SK-N-SH treated with all-trans-retinoic acid at 6 μM for 48 hours (cell line): ENCODE data around the gene TIMM50.

Source experiments
- ATAC-seq: fragments of 200-7000 bp; cut with Tn5 transposase; 3 replicates; pipeline ENCODE4 v1.9.1; 2020; ENCODE audit warnings: mild to moderate bottlenecking, moderate library complexity
- BACH2 ChIP-seq: fragments of 250-450 bp; sonication (Bioruptor Pico); IDR thresholded peaks from 2 replicates; pipeline ENCODE4 v1.9.0; 2021; ENCODE audit warnings: mild to moderate bottlenecking, borderline replicate concordance
- CREB5 ChIP-seq: fragments of 250-450 bp; sonication (Bioruptor Pico); IDR thresholded peaks from 2 replicates; pipeline ENCODE4 v1.5.1; 2020; ENCODE audit warnings: low read depth, mild to moderate bottlenecking, moderate library complexity
- CSDC2 ChIP-seq: fragments of 250-450 bp; sonication (Bioruptor Pico); IDR thresholded peaks from 2 replicates; pipeline ENCODE4 v1.5.0; 2020; ENCODE audit warnings: mild to moderate bottlenecking, moderate library complexity
- CSRNP3 ChIP-seq: fragments of 250-450 bp; sonication (Bioruptor Pico); IDR thresholded peaks from 2 replicates; pipeline ENCODE4 v1.5.1; 2021; ENCODE audit warnings: mild to moderate bottlenecking, moderate library complexity
- ESRRG ChIP-seq: fragments of 250-450 bp; sonication (Bioruptor Pico); IDR thresholded peaks from 2 replicates; pipeline ENCODE4 v1.6.1; 2021; ENCODE audit warnings: mild to moderate bottlenecking
- ISL1 ChIP-seq: fragments of 250-450 bp; sonication (Bioruptor Pico); IDR thresholded peaks from 2 replicates; pipeline ENCODE4 v2.1.2; 2022; ENCODE audit warnings: mild to moderate bottlenecking, moderate library complexity
- OSR1 ChIP-seq: fragments of 250-450 bp; sonication (Bioruptor Pico); IDR thresholded peaks from 2 replicates; pipeline ENCODE4 v1.8.0; 2022; ENCODE audit warnings: moderate library complexity, mild to moderate bottlenecking, inconsistent platforms
- PATZ1 ChIP-seq: fragments of 250-450 bp; sonication (Bioruptor Pico); IDR thresholded peaks from 2 replicates; pipeline ENCODE4 v1.8.0; 2020; ENCODE audit warnings: mild to moderate bottlenecking, moderate library complexity, borderline replicate concordance
- POU6F1 ChIP-seq: fragments of 250-450 bp; sonication (Bioruptor Pico); IDR thresholded peaks from 2 replicates; pipeline ENCODE4 v1.8.0; 2021; ENCODE audit warnings: low read depth, mild to moderate bottlenecking, moderate library complexity, borderline replicate concordance
- PPARA ChIP-seq: fragments of 250-450 bp; sonication (Bioruptor Pico); IDR thresholded peaks from 2 replicates; pipeline ENCODE4 v1.5.0; 2020; ENCODE audit warnings: mild to moderate bottlenecking, borderline replicate concordance
- RARB ChIP-seq: fragments of 250-450 bp; sonication (Bioruptor Pico); IDR thresholded peaks from 2 replicates; pipeline ENCODE4 v1.8.0; 2021; ENCODE audit warnings: mild to moderate bottlenecking, moderate library complexity
- TSHZ2 ChIP-seq: fragments of 250-450 bp; sonication (Bioruptor Pico); IDR thresholded peaks from 2 replicates; pipeline ENCODE4 v1.5.0; 2020; ENCODE audit warnings: mild to moderate bottlenecking, moderate library complexity
- ZFP3 ChIP-seq: fragments of 250-450 bp; sonication (Bioruptor Pico); IDR thresholded peaks from 2 replicates; pipeline ENCODE4 v1.5.0; 2020; ENCODE audit warnings: mild to moderate bottlenecking, moderate library complexity
- ZFP30 ChIP-seq: fragments of 450-650 bp; formaldehyde crosslinking; IDR thresholded peaks from 2 replicates; pipeline ENCODE4 v1.5.0; 2022; ENCODE audit warnings: mild to moderate bottlenecking, moderate library complexity
- ZNF565 ChIP-seq: fragments of 450-650 bp; formaldehyde crosslinking; conservative IDR thresholded peaks from 2 replicates; pipeline ENCODE4 v1.5.0; 2020; ENCODE audit warnings: low read depth, mild to moderate bottlenecking, moderate library complexity
- ZNF70 ChIP-seq: fragments of 450-650 bp; formaldehyde crosslinking; IDR thresholded peaks from 2 replicates; pipeline ENCODE4 v1.5.0; 2020; ENCODE audit warnings: mild to moderate bottlenecking, moderate library complexity

The TIMM50 gene

GRCh38 chr19:39512988-39513387, 32.4 kb downstream of the TIMM50 start:
- ATAC-seq: no peak
- TF ChIP-seq RARB (no peak), PPARA (no peak), PATZ1 (CRISPR knock-in tag) (no peak), CSRNP3 (CRISPR knock-in tag) (no peak), ISL1 (no peak), ESRRG (CRISPR knock-in tag) (no peak), BACH2 (no peak), ZFP3 (CRISPR knock-in tag) (no peak), OSR1 (CRISPR knock-in tag) (no peak), CSDC2 (no peak), TSHZ2 (CRISPR knock-in tag) (no peak), ZNF565 (CRISPR knock-in tag) (no peak), POU6F1 (no peak)

GRCh38 chr19:39514840-39515550, 34.4 kb downstream of the TIMM50 start, which contains the start of gene SELENOV:
Gene SELENOV, plus strand, starts transcription at chr19:39515139. Its CDS starts 74 bp downstream, at chr19:39515213.
- peak; percentile 65 for ATAC-seq

More at GRCh38 chr19:39514840-39515550, 34.4 kb downstream of the TIMM50 start, which contains the start of gene SELENOV:
- TF ChIP-seq PPARA: no peak
- no peak for TF ChIP-seq ZNF70 (CRISPR knock-in tag)
- TF ChIP-seq ZFP3 (CRISPR knock-in tag): no peak
- no peak for TF ChIP-seq POU6F1
- no peak for TF ChIP-seq OSR1 (CRISPR knock-in tag)
- TF ChIP-seq CREB5 (CRISPR knock-in tag): no peak
- no peak for TF ChIP-seq ZFP30
- TF ChIP-seq CSDC2: no peak
- no peak for TF ChIP-seq BACH2
- no peak for TF ChIP-seq ESRRG (CRISPR knock-in tag)
- TF ChIP-seq CSRNP3 (CRISPR knock-in tag): no peak
